DOHH2 (cell line): ENCODE results near the gene SNX2.
A peak's percentile ranks its signal among the peaks of the same experiment; 100 is the strongest.

ENCODE experiments used
- H3F3A ChIP-seq: fragments of 200-600 bp; sonication (generic), shearing (Covaris generic); 2 replicates; pipeline ENCODE4 v1.6.0; 2016; ENCODE audit warnings: antibody characterized with exemption, mild to moderate bottlenecking; ENCODE audit not compliant: control insufficient read depth, insufficient read depth
- H3K27ac ChIP-seq: fragments of 200-600 bp; sonication (generic); 2 replicates; pipeline ENCODE4 v1.5.1; 2014; ENCODE audit warnings: low read depth, mild to moderate bottlenecking, low read length, moderate library complexity
- H3K27me3 ChIP-seq: fragments of 200-600 bp; sonication (generic); 2 replicates; pipeline ENCODE4 v1.6.1; 2014; ENCODE audit warnings: mild to moderate bottlenecking, low read length, mixed read lengths; ENCODE audit not compliant: control insufficient read depth
- H3K36me3 ChIP-seq: fragments of 200-600 bp; sonication (generic); 2 replicates; pipeline ENCODE4 v1.6.1; 2014; ENCODE audit warnings: mild to moderate bottlenecking, low read length, moderate library complexity, mixed read lengths; ENCODE audit not compliant: control insufficient read depth
- H3K4me1 ChIP-seq: fragments of 200-600 bp; sonication (generic); 2 replicates; pipeline ENCODE4 v1.6.1; 2014; ENCODE audit warnings: mild to moderate bottlenecking, low read length, mixed read lengths; ENCODE audit not compliant: control insufficient read depth
- H3K4me2 ChIP-seq: fragments of 200-600 bp; sonication (generic); 2 replicates; pipeline ENCODE4 v1.6.0; 2014; ENCODE audit warnings: mild to moderate bottlenecking, low read length, moderate library complexity
- H3K4me3 ChIP-seq: fragments of 200-600 bp; sonication (generic); 2 replicates; pipeline ENCODE4 v1.5.1; 2014; ENCODE audit warnings: mild to moderate bottlenecking, low read length, mixed read lengths
- H3K79me2 ChIP-seq: fragments of 200-600 bp; sonication (generic); 2 replicates; pipeline ENCODE4 v1.6.1; 2014; ENCODE audit warnings: mild to moderate bottlenecking, low read length, mixed read lengths; ENCODE audit not compliant: control insufficient read depth
- H3K9me2 ChIP-seq: fragments of 200-600 bp; sonication (generic); replicated peaks from 2 replicates; pipeline ENCODE4 v1.6.1; 2014; ENCODE audit warnings: mild to moderate bottlenecking, low read length, mixed read lengths; ENCODE audit not compliant: control insufficient read depth
- H3K9me3 ChIP-seq: fragments of 200-600 bp; sonication (generic); 2 replicates; pipeline ENCODE4 v1.6.1; 2014; ENCODE audit warnings: antibody characterized with exemption, low read length, mixed read lengths; ENCODE audit not compliant: control insufficient read depth, insufficient read depth
- H4K20me1 ChIP-seq: fragments of 200-600 bp; sonication (generic); 2 replicates; pipeline ENCODE4 v1.6.0; 2014; ENCODE audit warnings: low read depth, mild to moderate bottlenecking, antibody characterized with exemption, low read length, moderate library complexity; ENCODE audit not compliant: control insufficient read depth, insufficient read depth
- CTCF ChIP-seq: fragments of 200-600 bp; sonication (generic); IDR thresholded peaks from one replicate; pipeline ENCODE4 v1.5.1; 2014; ENCODE audit warnings: antibody characterized with exemption, mild to moderate bottlenecking, low read depth, low read length; ENCODE audit not compliant: poor library complexity, severe bottlenecking
- EZH2phosphoT487 ChIP-seq: fragments of 200-600 bp; sonication (generic); IDR thresholded peaks from 2 replicates; pipeline ENCODE4 v1.6.1; 2017; ENCODE audit warnings: borderline replicate concordance, mild to moderate bottlenecking, antibody characterized with exemption, low read length, moderate library complexity, mixed read lengths

The SNX2 gene

DNA sequence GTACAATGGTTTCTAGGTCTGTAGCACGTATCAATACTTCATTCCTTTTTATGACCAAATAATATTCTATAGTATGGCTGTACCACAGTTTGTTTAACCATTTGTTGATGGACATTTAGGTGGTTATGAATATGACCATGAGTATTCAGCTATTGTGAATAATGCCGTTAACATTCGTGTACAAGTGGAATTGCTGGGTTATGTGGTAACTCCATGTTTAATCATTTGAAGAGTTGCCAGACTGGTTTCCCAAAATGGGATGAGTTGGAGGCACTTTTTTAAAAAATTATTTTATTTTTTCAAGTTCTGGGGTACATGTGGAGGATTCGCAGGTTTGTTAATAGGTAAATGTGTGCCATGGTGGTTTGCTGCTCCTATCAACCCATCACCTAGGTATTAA is 4.6 kb downstream of the SNX2 start:
- Histone ChIP-seq H4K20me1 (peaks cover 20% of the 10 kb centered on the region), H3K27me3 (no peaks in the 10 kb centered on the region), H3F3A (peaks cover 15% of the 10 kb centered on the region), H3K4me1 (peaks cover 48% of the 10 kb centered on the region), H3K36me3 (0 out of 2 replicates have a peak, but pooled peaks cover 3% of the 10 kb centered on the region), H3K79me2 (peaks cover 84% of the 10 kb centered on the region), H3K4me2 (no peak overlapping the region; the same call in 1 of the 2 replicates), H3K9me3 (no peaks in the 10 kb centered on the region), H3K4me3 (no peak overlapping the region), H3K27ac (no peak overlapping the region), H3K9me2 (no peaks in the 10 kb centered on the region)
- TF ChIP-seq EZH2phosphoT487 (no peak), CTCF (no peak)

DNA sequence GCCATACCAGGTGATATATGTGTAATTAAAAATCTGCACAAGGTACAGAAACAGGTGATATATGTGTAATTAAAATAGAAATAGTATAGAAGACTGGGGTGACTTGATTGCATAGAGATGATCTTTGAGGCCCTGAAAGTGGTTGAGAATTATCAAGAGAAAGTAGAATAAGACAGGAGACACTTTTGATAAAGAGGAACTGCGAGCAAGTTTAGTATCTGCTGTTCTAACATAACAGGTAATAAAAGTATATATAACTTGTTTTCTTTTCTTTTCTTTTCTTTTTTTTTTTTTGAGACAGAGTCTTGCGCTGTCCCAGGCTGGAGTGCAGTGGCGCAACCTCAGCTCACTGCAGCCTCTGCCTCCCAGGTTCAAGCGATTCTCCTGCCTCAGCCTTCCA is 5.4 kb downstream of the SNX2 start:
- no peak for TF ChIP-seq CTCF
- no peak for TF ChIP-seq EZH2phosphoT487
- Histone ChIP-seq H3K79me2 (peaks cover 90% of the 10 kb centered on the region), H3K4me1 (peaks cover 46% of the 10 kb centered on the region), H3K9me3 (no peaks in the 10 kb centered on the region), H3K4me3 (no peak overlapping the region), H3K27me3 (no peaks in the 10 kb centered on the region), H3K36me3 (0 out of 2 replicates have a peak, but pooled peaks cover 1% of the 10 kb centered on the region), H3F3A (peaks cover 14% of the 10 kb centered on the region), H4K20me1 (peaks cover 20% of the 10 kb centered on the region), H3K27ac (no peak overlapping the region), H3K9me2 (no peaks in the 10 kb centered on the region), H3K4me2 (peak overlapping the region; percentile 29; the same call in 1 of the 2 replicates)

DNA sequence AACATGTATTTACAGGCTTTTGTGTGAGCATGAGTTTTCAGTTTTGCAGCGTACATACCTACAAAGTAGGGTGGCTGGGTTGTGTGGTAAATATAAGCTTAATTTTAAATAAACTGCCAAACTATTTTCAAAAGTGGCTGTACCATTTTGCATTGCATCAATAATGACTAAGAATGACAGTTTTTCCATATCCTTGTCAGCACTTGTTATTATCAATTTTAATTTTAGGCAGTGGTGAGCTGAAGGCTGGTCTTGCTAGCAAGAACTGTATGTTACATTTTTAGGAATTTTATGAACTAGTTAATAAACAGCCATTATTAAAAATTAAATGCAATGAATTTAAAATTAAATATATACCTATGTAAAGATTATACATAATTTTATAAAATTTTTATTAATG is 6.6 kb downstream of the SNX2 start:
- Histone ChIP-seq H3K79me2 (peaks cover 93% of the 10 kb centered on the region), H3F3A (peaks cover 3% of the 10 kb centered on the region; the same call in 1 of the 2 replicates), H3K27ac (no peak overlapping the region), H3K9me3 (no peaks in the 10 kb centered on the region), H3K4me1 (peaks cover 42% of the 10 kb centered on the region), H3K4me2 (no peak overlapping the region), H4K20me1 (peaks cover 15% of the 10 kb centered on the region), H3K4me3 (no peak overlapping the region), H3K27me3 (no peaks in the 10 kb centered on the region), H3K9me2 (no peaks in the 10 kb centered on the region), H3K36me3 (no peaks in the 10 kb centered on the region)
- TF ChIP-seq CTCF (no peak), EZH2phosphoT487 (no peak)
